GM12878 (cell line): Measurements from ENCODE around the gene BICDL2. TPM values are rescaled to one million over a fixed set of nuclear protein-coding genes. Genes with fewer than 3 reads are reported as not detected.

Experiments
- ATAC-seq: fragments of 200-7000 bp; cut with Tn5 transposase; 3 replicates; pipeline ENCODE4 v1.9.1; 2020; ENCODE audit warnings: mild to moderate bottlenecking, moderate library complexity
- BruUV-seq: library from RNA; stranded (reverse); fragments of 400-500 nt; replicated peaks from 2 replicates; lab custom pipeline; 2021; lab: Mats Ljungman, UMichigan
- CTCF ChIA-PET: fragments of 300-600 bp; sonication (Branson Sonifier 250); formaldehyde crosslinking; extraction: SDS; loops from one replicate; lab custom pipeline; 2021; ENCODE audit warnings: inconsistent platforms; lab: Yijun Ruan, JAX
- POLR2A ChIA-PET: fragments of 350-600 bp; formaldehyde crosslinking; extraction: SDS; loops from one replicate; lab custom pipeline; 2021; ENCODE audit warnings: inconsistent platforms; lab: Charles Lee
- RAD21 ChIA-PET: fragments of 300-600 bp; sonication (Branson Sonifier 250); formaldehyde crosslinking; loops from one replicate; lab custom pipeline; 2023; ENCODE audit warnings: antibody characterized with exemption; ENCODE audit not compliant: unreplicated experiment; lab: Charles Lee
- SMC1A ChIA-PET: fragments of 300-600 bp; sonication (Branson Sonifier 250); formaldehyde crosslinking; loops from one replicate; lab custom pipeline; 2023; ENCODE audit not compliant: unreplicated experiment, uncharacterized antibody; lab: Charles Lee
- DNase-seq: peaks from one replicate; pipeline ENCODE4 v3.0.0-alpha.2; 2011; ENCODE audit warnings: low read depth, low spot score
- FAIRE-seq: peaks from 3 replicates; lab custom pipeline; 2011; peaks lifted over from hg19 to GRCh38; lab: Jason Lieb, UNC
- H2AFZ ChIP-seq: 2 replicates; pipeline ENCODE4 v1.6.0; 2011; ENCODE audit warnings: low read depth, low read length, control low read depth; ENCODE audit not compliant: control insufficient read depth
- H3K27ac ChIP-seq: 2 replicates; pipeline ENCODE4 v1.5.1; 2011; ENCODE audit warnings: control low read depth; ENCODE audit not compliant: control insufficient read depth, insufficient read depth
- H3K27me3 ChIP-seq, 2 experiments: replicated peaks in 1 of 2; 2 replicates each; pipeline versions ENCODE4 v1.6.0 to v1.6.1; 2011; ENCODE audit warnings: low read length in 1 of 2; ENCODE audit not compliant: control insufficient read depth in 2 of 2, insufficient read depth in 2 of 2
- H3K36me3 ChIP-seq, 2 experiments: 2 replicates each; pipeline ENCODE4 v1.5.1; 2011; ENCODE audit warnings: low read length in 1 of 2; ENCODE audit not compliant: control insufficient read depth in 2 of 2, insufficient read depth in 2 of 2
- H3K4me1 ChIP-seq: 2 replicates; pipeline ENCODE4 v1.6.1; 2011; ENCODE audit warnings: mild to moderate bottlenecking, low read length, moderate library complexity, mixed read lengths; ENCODE audit not compliant: control insufficient read depth, insufficient read depth
- H3K4me2 ChIP-seq: 2 replicates; pipeline ENCODE4 v1.6.0; 2011; ENCODE audit warnings: control low read depth; ENCODE audit not compliant: control insufficient read depth, insufficient read depth
- H3K4me3 ChIP-seq: fragments of 200-600 bp; sonication (generic); 2 replicates; pipeline ENCODE4 v1.5.1; 2016
- H3K79me2 ChIP-seq: 2 replicates; pipeline ENCODE4 v1.6.0; 2011; ENCODE audit warnings: low read length; ENCODE audit not compliant: control insufficient read depth, insufficient read depth
- H3K9ac ChIP-seq: 2 replicates; pipeline ENCODE4 v1.8.0; 2011; ENCODE audit warnings: low read length, control low read depth, mixed read lengths; ENCODE audit not compliant: control insufficient read depth, insufficient read depth
- H3K9me3 ChIP-seq: replicated peaks from 3 replicates; pipeline ENCODE4 v1.5.1; 2011; ENCODE audit warnings: mild to moderate bottlenecking, low read length; ENCODE audit not compliant: control insufficient read depth, insufficient read depth
- H4K20me1 ChIP-seq: 2 replicates; pipeline ENCODE4 v1.6.0; 2011; ENCODE audit not compliant: control insufficient read depth, insufficient read depth
- ATF7 ChIP-seq: fragments of 450-650 bp; IDR thresholded peaks from 2 replicates; pipeline ENCODE4 v1.6.1; 2016; ENCODE audit warnings: low read depth, mild to moderate bottlenecking
- CUX1 ChIP-seq: IDR thresholded peaks from 2 replicates; pipeline ENCODE4 v1.6.1; 2012; ENCODE audit warnings: improper control_type of control experiment, low read depth, low read length; ENCODE audit not compliant: insufficient replicate concordance
- EGR1 ChIP-seq, 2 experiments: IDR thresholded peaks; 1 replicate in 1 of 2; 2 replicates in 1 of 2; pipeline ENCODE4 v1.6.1; 2011 to 2012; ENCODE audit warnings: low read depth in 2 of 2, low read length in 2 of 2, borderline replicate concordance in 1 of 2, mild to moderate bottlenecking in 1 of 2, moderate library complexity in 1 of 2
- MXI1 ChIP-seq: fragments of 150-350 bp; IDR thresholded peaks from 2 replicates; pipeline ENCODE4 v1.6.1; 2011; ENCODE audit warnings: low read depth, mild to moderate bottlenecking, inconsistent platforms, low read length, improper control_type of control experiment
- MYB ChIP-seq: fragments of 150-350 bp; IDR thresholded peaks from 2 replicates; pipeline ENCODE4 v1.6.1; 2014; ENCODE audit warnings: mild to moderate bottlenecking, low read depth, low read length, borderline replicate concordance
- NR2F1 ChIP-seq: fragments of 450-650 bp; conservative IDR thresholded peaks from 2 replicates; pipeline ENCODE4 v1.6.1; 2017; ENCODE audit warnings: mild to moderate bottlenecking
- NRF1 ChIP-seq: conservative IDR thresholded peaks from 2 replicates; pipeline ENCODE4 v1.6.1; 2011; ENCODE audit warnings: mild to moderate bottlenecking, low read depth, low read length, improper control_type of control experiment
- PAX8 ChIP-seq: fragments of 450-650 bp; IDR thresholded peaks from 2 replicates; pipeline ENCODE4 v1.6.1; 2017; ENCODE audit warnings: mild to moderate bottlenecking, moderate library complexity
- RB1 ChIP-seq: fragments of 450-650 bp; formaldehyde crosslinking; IDR thresholded peaks from 2 replicates; pipeline ENCODE4 v1.6.1; 2017; ENCODE audit warnings: mild to moderate bottlenecking, borderline replicate concordance
- RCOR1 ChIP-seq: conservative IDR thresholded peaks from 2 replicates; pipeline ENCODE4 v1.6.1; 2012; ENCODE audit warnings: low read depth, low read length, improper control_type of control experiment
- RUNX3 ChIP-seq: IDR thresholded peaks from 2 replicates; pipeline ENCODE4 v1.6.1; 2012; ENCODE audit warnings: low read length, inconsistent platforms
- TCF7 ChIP-seq: IDR thresholded peaks from 2 replicates; pipeline ENCODE4 v1.6.1; 2014; ENCODE audit warnings: antibody characterized with exemption, borderline replicate concordance
- ZBED1 ChIP-seq: IDR thresholded peaks from 2 replicates; pipeline ENCODE4 v1.6.1; 2016; ENCODE audit warnings: borderline replicate concordance
- ZZZ3 ChIP-seq: IDR thresholded peaks from 2 replicates; pipeline ENCODE4 v1.6.1; 2011; ENCODE audit warnings: low read depth; ENCODE audit not compliant: control insufficient read depth, insufficient read length
- WGBS: methylation state at CpG from one replicate; pipeline ENCODE4 v1.1.6; 2016; ENCODE audit warnings: low lambda C conversion rate; ENCODE audit not compliant: insufficient replicate concordance, insufficient coverage; ENCODE audit errors: missing lambda C conversion rate; 5-methylcytosine and 5-hydroxymethylcytosine counted together
- in situ Hi-C: fragments of 300-500 bp; cut with MboI; formaldehyde crosslinking; loops from 9 replicates; pipeline ENCODE4 v1.14.3; 2018; ENCODE audit warnings: mixed read lengths
- intact Hi-C: fragments of 100-400 bp; cut with micrococcal nuclease; formaldehyde crosslinking; loops from one replicate; pipeline ENCODE4 v1.14.2; 2022; ENCODE audit not compliant: unreplicated experiment
- polyA plus RNA-seq, 11 experiments: library from polyadenylated mRNA; depleted of rRNA in 4 of 11; unstranded in 6 of 11; stranded (reverse) in 5 of 11; fragments of >200 nt; fragmentation: Nextera tagmentation in 4 of 11; fragmentation: Illumina TruSeq in 1 of 11; extraction: Ambion mirVana in 4 of 11; extraction: Trizol in 1 of 11; gene quantifications; 1 replicate in 1 of 11; 2 replicates in 10 of 11; pipeline versions ENCODE4 v1.2.1 to v1.2.3, GENCODE V29; 2011 to 2016; ENCODE audit warnings: inconsistent platforms in 2 of 11, missing spikeins in 2 of 11, low read depth in 1 of 11
- total RNA-seq, 4 experiments: library from RNA; depleted of rRNA in 3 of 4; stranded (reverse); fragments of >200 nt in 3 of 4; fragmentation: Illumina TruSeq in 1 of 4; extraction: Trizol in 1 of 4; gene quantifications; 2 replicates each; pipeline versions ENCODE4 v1.2.1 to v1.2.3, GENCODE V29; 2013 to 2021

BICDL2 gene
- total and polyA plus RNA-seq, 10 of the 15 experiments (the other 5 are each of a cell fraction or from before 2014, with no cell fraction given) = not detected

GRCh38 chr16:3045758-3046640 lies 9.3 kb upstream of the BICDL2 start, which contains the start of gene MMP25 (continued):
- no peak for TF ChIP-seq RB1
- TF ChIP-seq EGR1 (IDR thresholded peaks at IDR 0.05; ENCODE audit: borderline replicate concordance in 1 of 2, low read depth in 2 of 2, low read length in 2 of 2) = 0 out of 3 replicates have a peak, but pooled peaks of 1 of the 2 experiments have one; percentile 18
- 0 out of 2 replicates have a peak, but pooled peaks have one; percentile 13 for TF ChIP-seq NR2F1

DNA sequence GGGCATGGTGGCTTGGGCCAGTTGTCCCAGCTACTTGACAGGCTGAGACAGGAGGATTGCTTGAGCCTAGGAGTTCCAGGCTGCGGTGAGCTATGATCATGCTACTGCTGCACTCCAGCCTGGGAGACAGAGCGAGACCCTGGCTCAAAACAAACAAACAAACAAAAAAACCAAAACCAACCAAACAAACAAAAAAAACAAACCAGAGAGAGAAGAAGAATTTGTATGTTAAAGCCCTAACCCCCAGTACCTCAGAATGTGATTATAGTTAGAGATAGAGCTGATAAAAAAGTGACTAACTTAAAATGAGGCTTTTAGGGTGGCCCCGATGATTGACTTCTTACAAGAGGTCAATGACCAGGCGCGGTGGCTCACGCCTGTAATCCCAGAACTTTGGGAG lies 8.0 kb upstream of the BICDL2 start:
- Histone ChIP-seq H3K27me3 (peaks cover 0 to 1% of the 10 kb centered on the region in 2 experiments; a peak in 3 of 4 replicates), H3K4me2 (no peak overlapping the region; the same call in 1 of the 2 replicates), H2AFZ (no peak overlapping the region), H3K79me2 (no peaks in the 10 kb centered on the region), H4K20me1 (no peaks in the 10 kb centered on the region), H3K9me3 (no peaks in the 10 kb centered on the region), H3K4me1 (peaks cover 2% of the 10 kb centered on the region; the same call in 1 of the 2 replicates), H3K27ac (no peak overlapping the region), H3K9ac (no peak overlapping the region), H3K36me3 (no peaks in the 10 kb centered on the region), H3K4me3 (no peak overlapping the region)
- intact Hi-C loops = no loop called here
- CTCF ChIA-PET = interaction anchor here (0.6 to 9.0 kb wide), 4 partner anchors 14 to 821 kb away, joined by 3 to 76 read pairs (median 3); no protein-coding TSS in a partner anchor
- in situ Hi-C loops = no loop called here
- ATAC-seq = no peak
- RAD21 ChIA-PET = no interaction called here
- BruUV-seq = no TSS peak
- DNase-seq = no peak
- 86% methylated on average over 6 of the region's 6 CpGs for WGBS
- no peak for FAIRE-seq
- POLR2A ChIA-PET = interaction anchor here (0.8 kb wide), 1 partner anchor 85 kb away, joined by 3 read pairs; no protein-coding TSS in a partner anchor
- SMC1A ChIA-PET = no interaction called here
- no peak for TF ChIP-seq MYB
- no peak for TF ChIP-seq RUNX3
- no peak for TF ChIP-seq ZZZ3
- no peak for TF ChIP-seq MXI1
- TF ChIP-seq NRF1 = no peak
- no peak for TF ChIP-seq PAX8
- no peak for TF ChIP-seq ATF7
- no peak for TF ChIP-seq TCF7
- no peak for TF ChIP-seq RCOR1
- TF ChIP-seq CUX1 = no peak
- TF ChIP-seq ZBED1 = no peak
